Frontal cortex (tissue), 4 donors: Measurements from ENCODE around the gene CACNA1D. TPM values are rescaled to one million over a fixed set of nuclear protein-coding genes. Genes with fewer than 3 reads are reported as not detected.
"Not testable (repeated sequence)": the region's sequence is repeated elsewhere in the genome, so short reads cannot be mapped to it uniquely, and the experiment has no call there.

ENCODE experiments used
- DNase-seq, 2 donors: peaks; one replicate each; pipeline ENCODE4 v3.0.0; 2012; ENCODE audit warnings: low spot score in 2 of 2
- FAIRE-seq: peaks from 2 replicates; lab custom pipeline; 2012; peaks lifted over from hg19 to GRCh38; lab: Jason Lieb, UNC
- total RNA-seq: library from RNA; depleted of rRNA; stranded (reverse); fragments of >200 nt; gene quantifications from one replicate; pipeline ENCODE4 v1.2.3, GENCODE V29; 2014
- donor health status: control.
- donor health status: control.
- donor health status: control.

The CACNA1D gene
- total RNA-seq, 1 donor from 2014 or later, result 21.6 TPM

GRCh38 chr3:53638806-53639205 lies 144.4 kb downstream of the CACNA1D start:
- FAIRE-seq, DNase-seq: not testable (repeated sequence)

- no peak for FAIRE-seq
- DNase-seq, result no peak
These were observed 147.0 kb downstream of the CACNA1D start for GRCh38 chr3:53641397-53641796.

GRCh38 chr3:53642211-53642610 lies 147.8 kb downstream of the CACNA1D start:
- FAIRE-seq, result no peak

GRCh38 chr3:53643757-53644156 lies 149.3 kb downstream of the CACNA1D start:
- FAIRE-seq, result no peak
- DNase-seq, result no peak

More at GRCh38 chr3:53642211-53642610, 147.8 kb downstream of the CACNA1D start:
- no peak for DNase-seq

GRCh38 chr3:53645754-53646153 lies 151.3 kb downstream of the CACNA1D start:
- FAIRE-seq (no peak), DNase-seq (no peak)

GRCh38 chr3:53646723-53647122 lies 152.3 kb downstream of the CACNA1D start:
- FAIRE-seq, result no peak
- no peak for DNase-seq

- DNase-seq, result no peak
- FAIRE-seq, result no peak
These were observed 155.4 kb downstream of the CACNA1D start for GRCh38 chr3:53649816-53650215.

GRCh38 chr3:53650424-53650823 lies 156.0 kb downstream of the CACNA1D start:
- no peak for DNase-seq
- FAIRE-seq, result no peak

- FAIRE-seq (no peak), DNase-seq (no peak)
These were observed 156.7 kb downstream of the CACNA1D start for GRCh38 chr3:53650928-53651661.

- no peak for FAIRE-seq
These were observed 157.5 kb downstream of the CACNA1D start for GRCh38 chr3:53651927-53652326.

GRCh38 chr3:53657651-53658050 lies 163.2 kb downstream of the CACNA1D start:
- DNase-seq (no peak), FAIRE-seq (no peak)

More at GRCh38 chr3:53651927-53652326, 157.5 kb downstream of the CACNA1D start:
- no peak for DNase-seq

GRCh38 chr3:53658613-53659193 lies 164.3 kb downstream of the CACNA1D start:
- DNase-seq (no peak), FAIRE-seq (no peak)

- no peak for FAIRE-seq
- no peak for DNase-seq
These were observed 165.6 kb downstream of the CACNA1D start for GRCh38 chr3:53659996-53660395.

GRCh38 chr3:53661480-53661879 lies 167.1 kb downstream of the CACNA1D start:
- FAIRE-seq (no peak), DNase-seq (no peak)

- not testable (repeated sequence) for DNase-seq, FAIRE-seq
These were observed 170.4 kb downstream of the CACNA1D start for GRCh38 chr3:53664812-53665211.

- FAIRE-seq, result no peak
- no peak for DNase-seq
These were observed 171.4 kb downstream of the CACNA1D start for GRCh38 chr3:53665608-53666425.

- DNase-seq (no peak), FAIRE-seq (no peak)
These were observed 174.5 kb downstream of the CACNA1D start for GRCh38 chr3:53668872-53669271.

GRCh38 chr3:53670721-53671120 lies 176.3 kb downstream of the CACNA1D start:
- DNase-seq, result no peak
- no peak for FAIRE-seq

GRCh38 chr3:53671192-53671960 lies 177.0 kb downstream of the CACNA1D start:
- FAIRE-seq (no peak), DNase-seq (no peak)

- FAIRE-seq, result no peak
- no peak for DNase-seq
These were observed 177.5 kb downstream of the CACNA1D start for GRCh38 chr3:53671961-53672299.
